ENCODE results near the gene DDIT4L.
"Not testable (repeated sequence)": the region's sequence is repeated elsewhere in the genome, so short reads cannot be mapped to it uniquely, and the experiment has no call there.

The DDIT4L gene

GRCh38 chr4:100165809-100166208, 24.5 kb downstream of the DDIT4L start:
- DNase-seq, result no peak

GRCh38 chr4:100164808-100165760, 25.2 kb downstream of the DDIT4L start:
- DNase-seq, result no peak

GRCh38 chr4:100162027-100162685, 28.1 kb downstream of the DDIT4L start:
- DNase-seq, result no peak

GRCh38 chr4:100149190-100149589, 41.1 kb downstream of the DDIT4L start:
- no peak for DNase-seq

DNA sequence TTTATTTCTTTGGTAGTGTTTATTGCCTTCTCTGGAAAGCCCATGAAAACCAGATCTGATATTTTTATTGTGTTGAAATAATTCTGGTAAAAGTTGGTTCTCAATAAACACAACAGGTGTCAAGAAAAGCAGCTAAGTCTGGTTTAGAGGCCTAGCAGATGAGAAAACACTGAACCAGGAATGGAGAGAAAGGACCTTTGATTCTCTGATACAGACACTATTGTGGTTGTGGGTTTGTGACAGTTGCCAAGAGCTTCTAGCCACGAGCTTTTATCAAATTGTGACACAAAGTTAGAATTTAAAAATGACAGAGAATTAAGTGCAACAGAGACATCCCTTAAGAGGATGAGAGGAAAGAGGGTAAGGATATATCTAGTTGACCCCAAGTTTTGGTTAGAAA, 42.6 kb downstream of the DDIT4L start:
- no peak for DNase-seq

GRCh38 chr4:100147198-100147597, 43.1 kb downstream of the DDIT4L start:
- DNase-seq, result no peak

- DNase-seq, result no peak
Observed at GRCh38 chr4:100146756-100147155, 43.5 kb downstream of the DDIT4L start.

DNA sequence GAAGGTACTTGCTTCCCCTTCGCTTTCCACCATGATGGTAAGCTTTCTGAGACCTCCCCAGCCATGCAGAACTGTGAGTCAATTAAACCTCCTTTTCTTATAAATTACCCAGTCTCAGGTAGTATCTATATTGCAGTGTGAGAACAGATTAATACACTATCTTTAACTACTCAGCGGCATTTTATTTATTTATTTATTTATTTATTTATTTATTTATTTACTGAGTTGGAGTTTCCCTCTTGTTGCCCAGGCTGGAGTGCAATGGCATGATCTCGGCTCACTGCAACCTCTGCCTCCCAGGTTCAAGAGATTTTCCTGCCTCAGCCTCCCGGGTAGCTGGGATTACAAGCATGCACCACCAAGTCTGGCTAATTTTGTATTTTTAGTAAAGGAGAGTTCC, 52.9 kb downstream of the DDIT4L start:
- not testable (repeated sequence) for DNase-seq
